H1 (cell line): Measurements from ENCODE around the gene WNT9B. TPM values are rescaled to one million over a fixed set of nuclear protein-coding genes. Genes with fewer than 3 reads are reported as not detected.

Source experiments
- CREB1 ChIP-seq: IDR thresholded peaks from 2 replicates; pipeline ENCODE4 v1.6.1; 2012; ENCODE audit warnings: inconsistent platforms
- EP300 ChIP-seq, 2 experiments: IDR thresholded peaks; 1 replicate in 1 of 2; 2 replicates in 1 of 2; pipeline ENCODE4 v1.6.1; 2011 to 2012; ENCODE audit warnings: low read depth in 2 of 2, low read length in 2 of 2, mild to moderate bottlenecking in 2 of 2, borderline replicate concordance in 1 of 2, inconsistent platforms in 1 of 2, moderate library complexity in 1 of 2
- HDAC6 ChIP-seq: IDR thresholded peaks from one replicate; pipeline ENCODE4 v1.7.1; 2012; ENCODE audit warnings: low read depth, mild to moderate bottlenecking, inconsistent platforms, low read length, moderate library complexity
- KDM4A ChIP-seq: IDR thresholded peaks from one replicate; pipeline ENCODE4 v1.7.1; 2012; ENCODE audit warnings: low read depth, mild to moderate bottlenecking, moderate library complexity, low read length, inconsistent platforms; ENCODE audit not compliant: severe bottlenecking
- TAF7 ChIP-seq: optimal IDR thresholded peaks from 2 replicates; pipeline ENCODE3; 2011; ENCODE audit warnings: low read depth, mild to moderate bottlenecking, inconsistent platforms, low read length, moderate library complexity, borderline replicate concordance
- USF2 ChIP-seq: IDR thresholded peaks from 2 replicates; pipeline ENCODE4 v1.6.1; 2011; ENCODE audit warnings: low read length, improper control_type of control experiment
- YY1 ChIP-seq: IDR thresholded peaks from 2 replicates; pipeline ENCODE4 v1.6.1; 2011; ENCODE audit warnings: low read depth, mild to moderate bottlenecking, low read length
- polyA plus RNA-seq, 7 experiments: library from polyadenylated mRNA; depleted of rRNA in 3 of 7; stranded (reverse) in 5 of 7; unstranded in 2 of 7; fragments of >200 nt in 5 of 7; fragments of 200-250 nt in 2 of 7; gene quantifications; 1 replicate in 5 of 7; 2 replicates in 1 of 7; 4 replicates in 1 of 7; pipeline versions ENCODE4 v1.2.1 to v1.2.3, GENCODE V29; 2011 to 2013; ENCODE audit warnings: missing spikeins in 2 of 7, mixed read lengths in 2 of 7
- total RNA-seq: library from RNA; stranded (reverse); fragmentation: NEBNext Ultra II Directional; extraction: Animal tissue kit (Norgen Biotek cat#: 25700); gene quantifications from 2 replicates; pipeline ENCODE4 v1.2.1, GENCODE V29; 2021

The WNT9B gene
- total and polyA plus RNA-seq, 2 of the 8 experiments (the other 6 are each of a cell fraction or from before 2014, with no cell fraction given), result 0.21 TPM; not detected in 1

GRCh38 chr17:46868689-46869187 lies 17.4 kb downstream of the WNT9B start (continued):
- TF ChIP-seq USF2 (no peak), KDM4A (no peak), EP300 (IDR thresholded peaks at IDR 0.05; ENCODE audit: borderline replicate concordance in 1 of 2, low read depth in 2 of 2, low read length in 2 of 2) (no peak), CREB1 (no peak), YY1 (no peak), TAF7 (no peak), HDAC6 (no peak)
